EL (cell line): ENCODE data around the gene FITM2.
"Not testable (repeated sequence)": the region's sequence is repeated elsewhere in the genome, so short reads cannot be mapped to it uniquely, and the experiment has no call there.

Experiments used
- DNase-seq: peaks from one replicate; pipeline ENCODE4 v3.0.0-alpha.2; 2016

The FITM2 gene

DNA sequence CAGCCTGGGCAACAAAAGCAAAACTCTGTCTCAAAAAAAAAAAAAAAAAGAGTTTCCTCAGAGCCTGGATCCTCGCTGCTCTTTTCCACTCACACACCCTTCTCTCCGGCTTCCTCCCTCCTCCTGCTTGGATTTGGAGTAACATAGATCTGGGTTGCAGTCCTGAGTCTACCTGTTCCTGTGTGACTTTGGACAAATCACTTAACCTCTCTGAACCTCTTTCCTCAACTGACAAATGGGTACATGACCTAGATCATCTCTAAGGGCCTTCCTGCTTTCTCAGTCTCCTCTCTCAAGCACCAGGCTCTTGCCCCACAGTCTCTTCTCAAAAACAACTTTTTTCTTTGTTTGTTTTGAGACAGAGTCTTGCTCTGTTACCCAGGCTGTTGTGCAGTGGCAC lies 20.2 kb upstream of the FITM2 start:
- no peak for DNase-seq

DNA sequence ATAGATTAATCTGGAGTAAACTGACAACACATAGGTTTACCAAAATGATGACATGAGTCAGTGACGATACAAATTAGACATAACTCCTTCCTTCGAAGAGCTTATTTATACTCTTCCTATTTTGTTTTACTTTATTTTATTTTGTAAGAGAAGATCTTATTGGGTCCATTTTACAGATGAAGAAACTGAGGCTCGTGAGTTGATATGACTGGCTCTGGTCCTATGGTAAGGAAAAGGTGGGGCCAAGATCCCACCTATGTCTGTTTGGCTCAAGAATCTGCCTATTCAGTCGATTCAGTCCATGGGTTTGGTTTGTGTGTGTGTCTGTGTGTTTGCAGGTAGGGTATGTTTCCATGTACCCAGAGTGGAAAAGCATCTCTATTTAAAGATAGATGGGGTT lies 17.4 kb upstream of the FITM2 start:
- no peak for DNase-seq

DNA sequence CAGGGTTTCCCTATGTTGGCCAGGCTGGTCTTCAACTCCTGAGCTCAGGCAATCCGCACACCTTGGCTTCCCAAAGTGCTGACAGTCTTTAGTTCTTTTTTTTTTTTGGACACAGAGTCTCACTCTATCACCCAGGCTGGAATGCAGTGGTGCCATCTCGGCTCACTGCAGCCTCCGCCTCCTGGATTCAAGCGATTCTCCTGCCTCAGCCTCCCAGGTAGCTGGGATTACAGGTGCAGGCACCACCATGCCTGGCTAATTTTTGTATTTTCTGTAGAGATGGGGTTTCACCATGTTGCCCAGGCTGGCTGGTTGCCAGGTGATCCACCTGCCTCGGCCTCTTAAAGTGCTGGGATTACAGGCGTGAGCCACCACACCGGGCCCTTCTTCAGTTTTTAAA lies 16.7 kb upstream of the FITM2 start:
- DNase-seq = not testable (repeated sequence)

GRCh38 chr20:44326391-44327159 lies 15.6 kb upstream of the FITM2 start:
- no peak for DNase-seq

- DNase-seq = no peak
Measured at GRCh38 chr20:44324343-44324742, 13.3 kb upstream of the FITM2 start.

DNA sequence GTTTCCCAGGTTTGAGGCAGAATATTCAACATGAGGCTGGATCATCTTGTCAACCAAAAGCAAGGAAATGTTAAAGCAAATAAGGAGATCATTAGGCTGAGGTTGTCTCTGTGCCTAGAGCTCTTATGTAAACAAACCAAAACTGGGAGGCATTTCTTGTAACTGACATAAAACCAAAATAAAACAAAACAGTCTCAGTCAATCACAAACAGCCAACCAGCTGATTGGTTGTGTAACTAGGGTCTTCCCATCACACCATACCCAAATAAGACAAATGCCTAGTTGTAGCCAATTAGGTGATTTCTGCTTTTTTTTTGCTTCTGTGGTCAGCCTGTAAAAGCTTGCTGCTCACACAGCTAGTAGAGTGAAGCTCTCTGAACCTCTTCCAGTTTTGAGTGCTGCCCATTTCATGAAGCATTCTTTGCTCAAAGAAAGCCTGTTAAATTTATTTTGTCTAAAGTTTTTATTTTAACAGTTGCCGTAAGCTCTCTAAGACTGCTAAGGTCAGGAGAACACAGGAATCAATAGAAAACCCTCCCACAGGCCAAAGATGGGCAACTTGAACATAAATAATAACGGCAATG lies 8.9 kb upstream of the FITM2 start:
- no peak for DNase-seq

- DNase-seq = no peak
Measured at GRCh38 chr20:44314870-44315269, 3.9 kb upstream of the FITM2 start.

DNA sequence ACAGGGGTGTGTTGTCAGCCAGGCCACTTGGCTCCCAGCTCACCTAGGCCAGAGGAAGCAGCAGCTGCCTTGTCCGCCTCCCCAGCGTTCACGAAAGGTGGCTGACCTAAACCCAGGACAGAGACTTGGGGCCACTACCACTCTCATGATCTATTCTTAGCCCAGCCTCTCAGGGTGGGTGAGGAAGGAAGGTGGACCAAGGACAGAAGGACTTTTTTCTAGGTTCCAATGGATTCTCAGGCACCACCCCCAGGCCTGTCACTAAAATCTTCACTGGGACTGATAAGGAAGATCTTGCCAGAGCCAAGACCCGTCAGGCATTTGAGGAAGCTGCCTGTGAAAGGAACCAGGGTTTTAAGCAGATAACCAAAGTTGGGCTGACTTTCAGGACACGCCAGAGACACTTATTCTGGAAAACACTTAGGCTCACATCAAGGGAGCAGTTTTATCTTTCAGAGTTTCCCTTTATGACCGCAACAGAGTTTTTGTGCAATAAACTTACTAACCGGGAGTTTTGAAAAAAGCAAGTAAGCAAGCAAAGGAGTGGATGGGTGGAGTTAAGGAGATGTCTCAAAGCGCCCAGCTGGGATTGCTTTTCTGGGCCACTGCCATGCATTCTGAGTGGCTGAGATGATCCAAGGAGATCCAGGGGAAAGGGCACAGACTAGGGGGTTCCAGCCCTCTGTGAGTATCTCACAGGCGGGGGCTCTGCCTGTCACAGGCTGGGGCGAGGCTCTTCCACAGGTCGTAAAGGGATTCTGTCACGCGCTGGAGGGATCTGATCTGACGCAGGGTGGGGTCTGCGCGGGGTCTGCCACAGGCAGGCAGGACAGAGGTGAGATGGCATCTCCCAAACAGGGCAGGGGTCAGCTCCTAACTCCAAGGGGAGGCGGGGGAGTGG lies 989 bp downstream of the FITM2 start:
- DNase-seq = peak; percentile 50

DNA sequence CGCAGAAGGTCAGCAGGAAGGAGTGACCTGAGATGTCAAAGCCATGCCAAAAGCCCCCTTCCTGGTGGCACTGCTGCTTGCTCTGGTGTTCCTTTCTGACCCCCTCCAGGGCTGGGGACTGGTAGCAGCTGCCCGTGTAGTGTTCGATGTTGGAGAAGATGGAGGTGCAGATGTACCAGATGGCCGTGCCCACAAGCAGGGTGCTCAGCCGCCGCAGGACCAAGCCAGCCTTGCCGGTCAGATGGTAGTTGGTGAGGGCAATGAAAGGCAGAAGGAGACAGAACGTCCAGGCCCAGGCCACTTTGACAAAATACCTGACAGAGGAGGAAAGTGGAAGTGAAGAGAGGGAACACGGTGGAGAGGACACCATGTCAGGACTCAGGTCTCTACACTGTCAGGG lies 4.1 kb downstream of the FITM2 start:
- no peak for DNase-seq

- no peak for DNase-seq
Measured at GRCh38 chr20:44304383-44304782, 6.6 kb downstream of the FITM2 start.

- no peak for DNase-seq
Measured at GRCh38 chr20:44302736-44303135, 8.3 kb downstream of the FITM2 start.

DNA sequence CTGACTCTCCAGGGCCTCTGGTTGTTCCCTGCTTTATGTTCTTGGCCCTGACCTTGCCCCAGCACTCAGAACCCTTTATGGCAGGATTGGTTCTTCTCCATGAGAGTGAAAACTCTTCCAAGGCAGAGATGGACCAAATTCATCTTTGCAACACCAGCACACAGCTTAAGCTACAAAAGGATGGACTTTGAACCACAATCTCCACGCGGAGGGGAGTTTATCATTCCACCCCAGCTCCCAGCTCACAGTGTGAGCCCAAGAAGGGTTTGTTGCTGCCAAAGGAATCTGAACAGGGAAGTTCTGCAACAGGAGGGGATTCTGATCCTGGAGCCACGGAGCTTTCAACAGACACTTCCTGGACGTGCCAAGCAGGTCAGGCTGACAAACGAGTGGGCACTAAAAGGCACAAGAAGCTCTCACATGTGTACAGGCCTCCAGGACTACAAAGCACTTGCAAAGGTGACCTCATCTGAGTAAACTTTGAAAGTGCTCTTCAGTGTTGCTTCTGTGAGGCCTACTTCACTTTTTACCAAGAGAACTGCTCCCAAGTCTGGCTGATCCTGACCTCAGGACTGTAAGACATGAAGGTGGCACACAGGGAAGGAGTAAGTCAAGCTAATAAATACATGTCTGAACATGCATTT lies 8.9 kb downstream of the FITM2 start:
- no peak for DNase-seq

GRCh38 chr20:44301285-44301684 lies 9.7 kb downstream of the FITM2 start:
- DNase-seq = no peak

DNA sequence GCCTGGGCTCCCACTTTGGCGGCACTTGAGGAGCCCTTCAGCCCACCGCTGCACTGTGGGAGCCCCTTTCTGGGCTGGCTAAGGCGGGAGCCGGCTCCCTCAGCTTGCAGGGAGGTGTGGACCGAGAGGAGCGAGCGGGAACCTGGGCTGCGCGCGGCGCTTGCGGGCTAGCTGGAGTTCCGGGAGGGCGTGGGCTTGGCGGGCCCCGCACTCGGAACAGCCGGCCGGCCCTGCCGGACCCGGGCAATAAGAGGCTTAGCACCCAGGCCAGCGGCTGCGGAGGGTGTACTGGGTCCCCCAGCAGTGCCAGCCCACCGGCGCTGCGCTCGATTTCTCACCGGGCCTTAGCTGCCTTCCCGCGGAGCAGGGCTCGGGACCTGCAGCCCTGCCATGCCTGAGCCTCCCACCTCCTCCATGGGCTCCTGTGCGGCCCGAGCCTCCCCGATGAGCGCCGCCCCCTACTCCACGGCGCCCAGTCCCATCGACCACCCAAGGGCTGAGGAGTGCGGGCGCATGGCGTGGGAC lies 11.9 kb downstream of the FITM2 start:
- not testable (repeated sequence) for DNase-seq

DNA sequence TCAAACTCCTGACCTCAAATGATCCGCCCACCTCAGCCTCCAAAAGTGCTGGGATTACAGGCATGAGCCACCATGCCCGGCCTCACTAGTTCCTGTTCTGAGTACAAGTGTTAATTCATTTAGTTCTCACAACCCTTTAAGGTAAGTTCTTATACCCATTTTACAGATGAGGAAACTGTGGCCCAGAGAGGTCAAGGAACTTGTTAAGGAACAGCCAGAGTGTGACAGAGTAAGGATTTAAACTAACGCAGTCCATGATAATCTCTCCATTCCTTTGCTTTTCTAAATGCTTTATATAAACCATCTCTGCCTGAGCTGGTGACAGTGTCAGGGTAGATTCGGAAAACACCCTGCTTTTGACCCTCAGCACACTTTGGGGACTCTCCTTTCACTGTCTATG lies 13.3 kb downstream of the FITM2 start:
- DNase-seq = no peak

DNA sequence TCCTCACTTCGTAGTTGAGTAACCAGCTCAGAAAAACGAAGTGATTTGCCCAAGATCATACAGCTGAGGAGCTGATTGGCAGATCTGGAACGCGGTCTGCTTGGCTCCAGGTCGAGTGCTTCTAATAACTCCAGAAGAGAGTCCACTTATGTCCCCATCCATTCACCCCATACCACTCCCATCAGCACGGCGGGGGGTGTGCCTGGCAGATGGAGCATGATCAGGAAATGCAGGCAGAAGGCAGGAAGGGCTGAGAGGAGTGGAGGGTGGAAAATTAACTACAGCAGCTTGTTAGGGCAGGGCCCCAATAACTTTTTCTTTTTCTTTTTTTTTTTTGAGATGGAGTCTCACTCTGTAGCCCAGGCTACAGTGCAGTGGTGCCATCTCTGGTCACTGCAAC lies 15.0 kb downstream of the FITM2 start:
- no peak for DNase-seq

GRCh38 chr20:44291754-44292153 lies 19.2 kb downstream of the FITM2 start:
- no peak for DNase-seq

GRCh38 chr20:44288252-44288651 lies 22.8 kb downstream of the FITM2 start:
- DNase-seq = no peak

GRCh38 chr20:44287272-44288097 lies 23.5 kb downstream of the FITM2 start:
- peak; percentile 25 for DNase-seq

DNA sequence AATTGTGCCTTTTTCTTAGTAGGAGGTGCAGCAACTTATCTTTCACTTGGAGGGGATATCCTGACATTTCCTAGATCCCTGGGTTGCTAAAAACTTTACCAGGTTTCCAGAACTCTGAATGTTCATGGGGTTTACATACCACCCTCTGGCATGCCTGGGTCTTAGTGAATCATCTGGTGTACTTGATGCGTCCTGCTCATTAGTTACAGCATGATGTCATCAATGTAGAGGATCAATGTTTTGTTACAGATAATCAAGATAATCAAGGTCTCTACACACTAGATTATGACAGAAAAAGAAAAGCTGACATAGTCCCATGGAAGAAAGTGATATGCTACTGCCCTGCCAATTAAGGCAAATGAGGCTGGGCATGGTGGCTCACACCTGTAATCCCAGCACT lies 27.0 kb downstream of the FITM2 start:
- peak; percentile 60 for DNase-seq

- DNase-seq = no peak
Measured at GRCh38 chr20:44282192-44282591, 28.8 kb downstream of the FITM2 start.

DNA sequence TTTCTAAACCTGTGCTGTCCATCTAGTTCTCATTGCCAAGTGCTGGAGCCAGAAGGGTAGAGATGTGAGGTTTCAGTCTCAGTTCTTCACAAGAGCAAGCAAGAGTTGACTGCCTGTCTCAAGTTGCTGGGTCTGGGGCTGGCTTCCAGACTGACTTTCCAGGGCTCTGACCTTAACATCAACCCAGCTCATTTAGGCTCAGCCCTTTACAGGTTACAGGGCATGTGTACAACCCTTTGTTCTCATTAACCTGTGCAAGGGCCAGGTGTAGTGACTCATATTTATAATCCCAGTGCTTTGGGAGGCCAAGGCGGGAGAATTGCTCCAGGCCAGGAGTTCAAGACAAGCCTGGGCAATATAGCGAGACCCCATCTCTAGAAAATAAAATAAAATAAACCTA lies 30.6 kb downstream of the FITM2 start:
- no peak for DNase-seq
